WTC11 (cell line): ENCODE measurements around the gene CDK2. TPM values are rescaled to one million over a fixed set of nuclear protein-coding genes. Genes with fewer than 3 reads are reported as not detected.

Source experiments
- ATAC-seq: fragments of 200-7000 bp; cut with Tn5 transposase; 2 replicates; pipeline ENCODE4 v1.10.0; 2021; ENCODE audit warnings: mild to moderate bottlenecking, moderate library complexity
- CTCF ChIA-PET: fragments of 300-600 bp; sonication (Branson Sonifier 250); formaldehyde crosslinking; loops from one replicate; lab custom pipeline; 2021; ENCODE audit warnings: antibody characterized with exemption; lab: Charles Lee
- POLR2A ChIA-PET: fragments of 350-600 bp; sonication (Branson Sonifier 250); formaldehyde crosslinking; loops from one replicate; lab custom pipeline; 2021; ENCODE audit warnings: antibody characterized with exemption; lab: Charles Lee
- DNase-seq: peaks from one replicate; pipeline ENCODE4 v3.0.0; 2021; ENCODE audit warnings: low spot score
- H3K27ac Mint-ChIP-seq: 2 replicates; pipeline ENCODE4 v1.8.0; 2021; ENCODE audit warnings: mixed read lengths
- H3K27me3 Mint-ChIP-seq: 2 replicates; pipeline ENCODE4 v1.8.0; 2021; ENCODE audit warnings: low read depth, mild to moderate bottlenecking, moderate library complexity, mixed read lengths
- H3K36me3 Mint-ChIP-seq: 2 replicates; pipeline ENCODE4 v1.8.0; 2021; ENCODE audit warnings: mixed read lengths
- H3K4me1 Mint-ChIP-seq: 2 replicates; pipeline ENCODE4 v1.8.0; 2022; ENCODE audit warnings: mixed read lengths
- H3K4me3 Mint-ChIP-seq: 2 replicates; pipeline ENCODE4 v1.8.0; 2021; ENCODE audit warnings: mild to moderate bottlenecking, moderate library complexity, mixed read lengths
- H3K9me3 Mint-ChIP-seq: 2 replicates; pipeline ENCODE4 v1.8.0; 2021; ENCODE audit warnings: mixed read lengths
- ARID4B ChIP-seq: sonication (generic); formaldehyde crosslinking; IDR thresholded peaks from 2 replicates; pipeline ENCODE4 v1.8.0; 2023; ENCODE audit warnings: missing genetic modification reagents, mild to moderate bottlenecking, borderline replicate concordance
- ATF1 ChIP-seq: sonication (generic); formaldehyde crosslinking; IDR thresholded peaks from 2 replicates; pipeline ENCODE4 v1.8.1; 2023; ENCODE audit warnings: mild to moderate bottlenecking, moderate library complexity, missing genetic modification reagents
- ERG ChIP-seq: fragments of 250-450 bp; sonication (Bioruptor Pico); IDR thresholded peaks from 2 replicates; pipeline ENCODE4 v1.8.0; 2021; ENCODE audit warnings: mild to moderate bottlenecking
- FOXJ3 ChIP-seq: sonication (generic); formaldehyde crosslinking; IDR thresholded peaks from 2 replicates; pipeline ENCODE4 v1.9.0; 2021; ENCODE audit warnings: missing genetic modification reagents, mild to moderate bottlenecking, borderline replicate concordance
- JAZF1 ChIP-seq: fragments of 250-450 bp; sonication (Bioruptor Pico); IDR thresholded peaks from 2 replicates; pipeline ENCODE4 v1.9.0; 2021; ENCODE audit warnings: moderate library complexity, mild to moderate bottlenecking, inconsistent platforms
- MXD4 ChIP-seq: fragments of 250-450 bp; sonication (Bioruptor Pico); IDR thresholded peaks from 2 replicates; pipeline ENCODE4 v1.8.0; 2021; ENCODE audit warnings: mild to moderate bottlenecking, moderate library complexity, borderline replicate concordance
- NFATC4 ChIP-seq: fragments of 250-450 bp; sonication (Bioruptor Pico); IDR thresholded peaks from 2 replicates; pipeline ENCODE4 v1.9.0; 2021; ENCODE audit warnings: mild to moderate bottlenecking
- NR2C2 ChIP-seq: sonication (generic); formaldehyde crosslinking; IDR thresholded peaks from 2 replicates; pipeline ENCODE4 v1.8.0; 2022; ENCODE audit warnings: mild to moderate bottlenecking, missing genetic modification reagents
- RELA ChIP-seq: sonication (generic); formaldehyde crosslinking; IDR thresholded peaks from 2 replicates; pipeline ENCODE4 v1.8.1; 2022; ENCODE audit warnings: missing genetic modification reagents, mild to moderate bottlenecking, borderline replicate concordance
- RORB ChIP-seq: fragments of 250-450 bp; sonication (Bioruptor Pico); IDR thresholded peaks from 2 replicates; pipeline ENCODE4 v1.9.0; 2021; ENCODE audit warnings: mild to moderate bottlenecking
- USF2 ChIP-seq: sonication (generic); formaldehyde crosslinking; IDR thresholded peaks from 2 replicates; pipeline ENCODE4 v1.8.1; 2023; ENCODE audit warnings: mild to moderate bottlenecking, missing genetic modification reagents, moderate library complexity
- ZBTB43 ChIP-seq: sonication (generic); formaldehyde crosslinking; IDR thresholded peaks from 2 replicates; pipeline ENCODE4 v1.8.1; 2023; ENCODE audit warnings: mild to moderate bottlenecking, missing genetic modification reagents
- ZNF317 ChIP-seq: sonication (generic); formaldehyde crosslinking; IDR thresholded peaks from 2 replicates; pipeline ENCODE4 v1.8.1; 2023; ENCODE audit warnings: low read depth, mild to moderate bottlenecking, moderate library complexity, missing genetic modification reagents, borderline replicate concordance
- ZNF396 ChIP-seq: fragments of 250-450 bp; sonication (Bioruptor Pico); IDR thresholded peaks from 2 replicates; pipeline ENCODE4 v1.8.0; 2021; ENCODE audit warnings: mild to moderate bottlenecking, moderate library complexity, borderline replicate concordance
- ZNF416 ChIP-seq: fragments of 250-450 bp; sonication (Bioruptor Pico); IDR thresholded peaks from 2 replicates; pipeline ENCODE4 v1.9.0; 2021; ENCODE audit warnings: mild to moderate bottlenecking, inconsistent platforms
- ZNF425 ChIP-seq: fragments of 250-450 bp; sonication (Bioruptor Pico); conservative IDR thresholded peaks from 2 replicates; pipeline ENCODE4 v1.9.0; 2021; ENCODE audit warnings: mild to moderate bottlenecking
- total RNA-seq: library from RNA; stranded (reverse); gene quantifications from 3 replicates; pipeline ENCODE4 v1.2.3, GENCODE V29; 2021
- TF ChIP-seq, protein P1 (sequence below): sonication (generic); formaldehyde crosslinking; IDR thresholded peaks from 2 replicates; pipeline ENCODE4 v1.8.1; 2022; ENCODE audit warnings: mild to moderate bottlenecking, missing genetic modification reagents, moderate library complexity, borderline replicate concordance
- TF ChIP-seq, protein P2 (sequence below): sonication (generic); formaldehyde crosslinking; IDR thresholded peaks from 2 replicates; pipeline ENCODE4 v1.8.1; 2022; ENCODE audit warnings: missing genetic modification reagents, borderline replicate concordance

Gene CDK2
- total RNA-seq, 1 experiment from 2014 or later, result 43.1 TPM

- H3K27me3 Mint-ChIP-seq, result no peaks in the 10 kb centered on the region
- no peaks in the 10 kb centered on the region for H3K9me3 Mint-ChIP-seq
- no peak overlapping the region for H3K4me3 Mint-ChIP-seq
- no peaks in the 10 kb centered on the region for H3K4me1 Mint-ChIP-seq
- peaks cover 42% of the 10 kb centered on the region for H3K36me3 Mint-ChIP-seq
- no peak for DNase-seq
- CTCF ChIA-PET, result interaction anchor here (0.6 to 2.9 kb wide), 6 partner anchors 11 to 247 kb away, joined by 3 to 14 read pairs (median 4); partner anchors contain the start of gene RAB5B
- POLR2A ChIA-PET, result interaction anchor here (3.3 kb wide), 1 partner anchor 11 kb away, joined by 12 read pairs; the partner anchor contains the start of gene RAB5B
- no peak for TF ChIP-seq ZNF425 (CRISPR knock-in tag)
- TF ChIP-seq NFATC4, result no peak
- TF ChIP-seq ATF1 (CRISPR knock-in tag), result no peak
- TF ChIP-seq, protein P1, sequence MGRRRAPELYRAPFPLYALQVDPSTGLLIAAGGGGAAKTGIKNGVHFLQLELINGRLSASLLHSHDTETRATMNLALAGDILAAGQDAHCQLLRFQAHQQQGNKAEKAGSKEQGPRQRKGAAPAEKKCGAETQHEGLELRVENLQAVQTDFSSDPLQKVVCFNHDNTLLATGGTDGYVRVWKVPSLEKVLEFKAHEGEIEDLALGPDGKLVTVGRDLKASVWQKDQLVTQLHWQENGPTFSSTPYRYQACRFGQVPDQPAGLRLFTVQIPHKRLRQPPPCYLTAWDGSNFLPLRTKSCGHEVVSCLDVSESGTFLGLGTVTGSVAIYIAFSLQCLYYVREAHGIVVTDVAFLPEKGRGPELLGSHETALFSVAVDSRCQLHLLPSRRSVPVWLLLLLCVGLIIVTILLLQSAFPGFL (CRISPR knock-in tag), result no peak
- no peak for TF ChIP-seq JAZF1 (CRISPR knock-in tag)
- TF ChIP-seq FOXJ3, result no peak
- no peak for TF ChIP-seq ZBTB43
- TF ChIP-seq ZNF416 (CRISPR knock-in tag), result no peak
- no peak for TF ChIP-seq ZNF317
- no peak for TF ChIP-seq RELA (CRISPR knock-in tag)
- TF ChIP-seq, protein P2, sequence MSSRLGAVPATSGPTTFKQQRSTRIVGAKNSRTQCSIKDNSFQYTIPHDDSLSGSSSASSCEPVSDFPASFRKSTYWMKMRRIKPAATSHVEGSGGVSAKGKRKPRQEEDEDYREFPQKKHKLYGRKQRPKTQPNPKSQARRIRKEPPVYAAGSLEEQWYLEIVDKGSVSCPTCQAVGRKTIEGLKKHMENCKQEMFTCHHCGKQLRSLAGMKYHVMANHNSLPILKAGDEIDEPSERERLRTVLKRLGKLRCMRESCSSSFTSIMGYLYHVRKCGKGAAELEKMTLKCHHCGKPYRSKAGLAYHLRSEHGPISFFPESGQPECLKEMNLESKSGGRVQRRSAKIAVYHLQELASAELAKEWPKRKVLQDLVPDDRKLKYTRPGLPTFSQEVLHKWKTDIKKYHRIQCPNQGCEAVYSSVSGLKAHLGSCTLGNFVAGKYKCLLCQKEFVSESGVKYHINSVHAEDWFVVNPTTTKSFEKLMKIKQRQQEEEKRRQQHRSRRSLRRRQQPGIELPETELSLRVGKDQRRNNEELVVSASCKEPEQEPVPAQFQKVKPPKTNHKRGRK (CRISPR knock-in tag), result no peak
- no peak for TF ChIP-seq NR2C2 (CRISPR knock-in tag)
- TF ChIP-seq RORB, result no peak
- TF ChIP-seq ZNF396 (CRISPR knock-in tag), result no peak
- no peak for ATAC-seq
- H3K27ac Mint-ChIP-seq, result no peak overlapping the region
These were observed 18.2 kb downstream of the CDK2 start for GRCh38 chr12:55984861-55985260.

DNA sequence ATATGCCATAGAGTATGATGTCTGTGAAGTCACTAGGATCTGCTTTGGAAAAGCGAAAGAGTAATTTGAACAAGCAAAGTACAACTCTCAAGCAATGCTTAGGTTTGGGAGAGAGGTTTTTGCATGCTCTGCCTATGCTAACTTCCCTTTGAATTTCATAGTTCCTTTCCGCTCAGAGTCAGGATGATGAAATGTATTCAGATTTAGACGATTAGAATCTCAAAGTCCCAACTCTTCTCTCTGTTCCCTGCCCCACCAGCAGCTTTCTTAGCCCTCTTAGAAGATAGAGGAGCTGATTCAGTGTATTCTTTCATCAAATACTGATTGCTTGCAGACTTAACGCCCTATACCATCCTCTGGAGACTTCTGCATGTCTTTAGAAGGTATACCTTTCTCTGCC lies 18.7 kb downstream of the CDK2 start:
- CTCF ChIA-PET, result interaction anchor here (0.8 to 2.9 kb wide), 4 partner anchors 11 to 44 kb away, joined by 3 to 14 read pairs (median 5); partner anchors contain the start of genes RAB5B and SUOX
- Mint-ChIP-seq H3K9me3 (no peaks in the 10 kb centered on the region), H3K4me1 (no peaks in the 10 kb centered on the region), H3K27me3 (no peaks in the 10 kb centered on the region), H3K4me3 (no peak overlapping the region), H3K36me3 (peaks cover 43% of the 10 kb centered on the region), H3K27ac (no peak overlapping the region)
- ATAC-seq (no peak), DNase-seq (no peak)
- POLR2A ChIA-PET, result interaction anchor here (3.3 kb wide), 1 partner anchor 11 kb away, joined by 12 read pairs; the partner anchor contains the start of gene RAB5B
- no peak for TF ChIP-seq ERG
- TF ChIP-seq MXD4 (CRISPR knock-in tag), result no peak
- TF ChIP-seq, protein P2 (CRISPR knock-in tag), result no peak
- no peak for TF ChIP-seq USF2
- TF ChIP-seq ARID4B (CRISPR knock-in tag), result no peak
